ENCODE results near the gene LRRC32.
"Not testable (repeated sequence)": the region's sequence is repeated elsewhere in the genome, so short reads cannot be mapped to it uniquely, and the experiment has no call there.

Gene LRRC32

GRCh38 chr11:76628408-76628947, 42.1 kb downstream of the LRRC32 start:
- peak in 1 of 2 donors; percentile 46 for DNase-seq (ENCODE audit: low read depth in 2 of 2)

DNA sequence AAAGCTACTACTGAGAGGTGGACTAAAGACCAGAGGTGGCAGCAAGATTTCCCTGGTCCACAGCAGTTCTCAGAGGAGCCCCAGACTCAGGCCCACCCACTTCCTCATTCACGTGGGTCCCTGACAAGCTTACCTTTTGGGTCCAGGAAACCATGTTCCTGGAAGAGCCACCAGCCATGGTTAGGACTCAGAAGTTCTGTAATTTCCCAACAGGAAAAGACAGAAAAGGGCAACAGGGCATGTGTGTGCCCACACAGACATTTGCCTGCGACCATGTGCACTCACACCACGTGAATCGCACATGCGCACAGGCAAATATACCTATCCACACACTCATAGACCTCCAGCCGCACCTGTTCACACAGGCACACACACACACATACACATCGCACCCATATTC, 42.9 kb downstream of the LRRC32 start:
- no peak for DNase-seq (ENCODE audit: low read depth in 2 of 2)

DNA sequence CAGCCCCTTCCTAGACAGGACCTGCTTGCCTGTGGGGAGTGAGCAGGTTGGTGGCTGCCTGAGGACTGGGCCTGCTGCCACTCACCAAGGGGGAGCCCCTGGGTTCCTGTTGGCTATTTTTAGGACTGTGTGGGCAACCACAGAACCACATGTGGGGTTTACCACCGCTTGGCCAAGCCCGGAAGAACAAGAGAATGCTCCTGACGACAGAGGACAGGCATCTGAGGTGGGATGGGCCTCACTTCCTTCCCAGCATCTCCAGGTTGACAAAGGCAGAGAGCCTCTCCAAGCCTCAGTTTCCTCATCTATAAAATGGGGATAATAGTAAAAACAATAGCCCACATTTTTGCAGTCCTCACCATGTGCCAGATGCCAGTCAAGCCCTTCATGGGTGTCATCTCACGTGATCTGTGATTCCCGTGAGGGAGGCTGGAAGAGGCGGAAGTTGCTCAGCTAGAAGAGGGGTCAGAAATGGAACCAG, 43.6 kb downstream of the LRRC32 start:
- DNase-seq (ENCODE audit: low read depth in 2 of 2): peak; percentile 12 to 14

GRCh38 chr11:76626266-76626665, 44.3 kb downstream of the LRRC32 start:
- DNase-seq (ENCODE audit: low read depth in 2 of 2): no peak

DNA sequence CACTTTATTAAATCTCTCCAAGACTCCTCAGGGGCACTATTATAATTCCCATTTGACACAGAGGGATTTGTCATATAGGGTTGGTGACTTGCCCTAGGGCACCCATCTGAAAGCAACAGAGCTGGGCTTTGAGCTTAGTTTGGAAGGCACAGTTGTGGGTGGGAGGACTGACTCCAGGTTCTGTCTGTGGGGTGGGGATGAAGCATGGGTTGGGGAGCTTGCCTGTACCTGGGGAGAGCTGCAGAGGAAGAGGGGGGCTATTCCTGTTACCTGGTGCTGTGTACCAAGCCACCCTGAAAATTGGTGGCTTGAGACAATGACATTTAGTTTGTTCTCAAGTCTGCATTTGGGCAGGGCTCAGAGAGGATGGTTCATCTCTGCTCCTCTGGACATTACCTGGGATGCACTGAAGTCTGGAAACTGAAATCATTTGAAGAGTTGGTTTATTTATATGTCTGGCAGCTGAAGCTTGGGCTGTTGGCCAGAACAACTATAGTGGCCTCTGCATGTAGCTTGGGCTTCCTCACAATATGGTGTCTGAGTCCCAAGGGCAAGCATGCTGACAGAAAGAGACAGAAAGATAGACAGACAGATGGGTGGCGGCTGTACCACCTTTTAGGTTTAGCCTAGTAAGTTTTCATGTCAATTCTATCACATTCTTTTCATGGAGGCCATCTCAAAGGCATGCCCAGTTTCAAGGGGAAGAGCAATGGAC, 44.9 kb downstream of the LRRC32 start:
- no peak for DNase-seq (ENCODE audit: low read depth in 2 of 2)

DNA sequence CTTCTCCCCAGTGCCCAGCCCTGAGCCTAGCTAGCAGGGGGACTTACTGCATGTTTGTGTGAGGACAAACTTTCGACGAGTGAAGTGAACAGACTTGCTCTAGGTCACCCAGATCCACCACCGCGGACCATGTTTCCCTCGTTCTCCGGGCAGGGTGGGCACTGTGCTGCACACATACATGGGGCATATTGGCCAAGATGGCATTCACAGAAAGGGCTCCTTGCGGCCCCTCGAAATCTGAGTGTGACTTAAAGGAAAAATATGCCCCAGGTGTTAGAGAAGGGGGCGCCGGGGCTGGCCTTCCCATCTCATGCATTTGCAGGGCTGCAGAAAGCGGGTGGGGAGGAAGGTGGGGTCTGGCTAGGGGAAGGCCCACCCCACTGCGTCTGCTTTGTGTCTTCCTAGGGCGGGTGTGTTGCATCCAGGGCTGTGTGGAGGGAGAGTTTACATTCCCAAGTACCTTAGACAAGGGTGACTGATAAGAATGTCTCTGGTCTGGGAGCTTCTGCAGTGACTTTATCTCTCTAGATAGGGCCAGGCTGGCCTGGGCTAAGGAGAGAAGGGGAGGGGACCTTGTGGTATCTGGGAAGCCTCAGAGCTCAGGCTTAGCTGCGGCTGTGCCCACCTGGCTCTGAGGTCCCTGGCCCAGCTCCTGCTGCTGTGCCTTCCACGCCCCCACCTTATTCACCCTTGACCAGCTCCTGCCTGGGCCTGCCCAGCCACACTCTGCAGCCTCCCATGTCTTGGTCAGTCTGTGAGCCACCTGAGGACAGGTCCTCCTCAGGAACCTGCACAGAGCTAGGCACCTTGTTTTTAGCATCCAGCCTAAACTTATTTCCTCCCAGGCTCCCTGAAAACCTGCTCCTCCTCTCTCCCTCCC, 45.8 kb downstream of the LRRC32 start:
- no peak for DNase-seq (ENCODE audit: low read depth in 2 of 2)

GRCh38 chr11:76623884-76624419, 46.6 kb downstream of the LRRC32 start:
- no peak for DNase-seq (ENCODE audit: low read depth in 2 of 2)

GRCh38 chr11:76623171-76623883, 47.2 kb downstream of the LRRC32 start:
- no peak for DNase-seq (ENCODE audit: low read depth in 2 of 2)

DNA sequence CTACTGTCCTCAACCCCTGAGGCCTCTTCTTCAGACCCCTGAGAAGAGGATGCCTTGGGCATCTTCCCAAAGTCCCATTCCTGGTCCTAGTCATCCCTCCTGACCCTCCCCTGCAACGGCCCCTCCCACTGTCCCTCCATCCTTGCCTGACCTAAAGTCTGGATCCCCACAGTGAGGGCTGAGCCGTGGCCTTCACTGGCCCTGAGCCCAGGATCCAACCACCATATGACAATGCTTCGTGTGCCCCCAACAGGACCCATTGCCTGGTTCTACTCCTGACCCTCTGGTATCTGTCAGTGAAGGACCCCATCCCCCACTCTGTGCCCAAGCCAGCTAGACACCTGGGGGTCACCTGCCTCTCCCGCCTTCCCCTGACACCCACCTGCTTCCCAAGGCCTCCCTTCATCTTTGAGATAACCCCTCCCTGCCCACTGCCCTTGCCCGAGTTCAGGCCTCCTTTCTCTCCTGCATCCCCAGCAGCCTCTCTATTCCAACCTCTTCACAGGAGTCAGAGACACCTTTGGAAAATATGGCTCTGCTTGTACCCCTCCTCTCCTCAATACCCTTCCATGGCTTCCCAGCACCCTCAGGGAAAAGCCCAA, 48.0 kb downstream of the LRRC32 start:
- no peak for DNase-seq (ENCODE audit: low read depth in 2 of 2)

GRCh38 chr11:76621868-76622267, 48.7 kb downstream of the LRRC32 start:
- DNase-seq (ENCODE audit: low read depth in 2 of 2): no peak

DNA sequence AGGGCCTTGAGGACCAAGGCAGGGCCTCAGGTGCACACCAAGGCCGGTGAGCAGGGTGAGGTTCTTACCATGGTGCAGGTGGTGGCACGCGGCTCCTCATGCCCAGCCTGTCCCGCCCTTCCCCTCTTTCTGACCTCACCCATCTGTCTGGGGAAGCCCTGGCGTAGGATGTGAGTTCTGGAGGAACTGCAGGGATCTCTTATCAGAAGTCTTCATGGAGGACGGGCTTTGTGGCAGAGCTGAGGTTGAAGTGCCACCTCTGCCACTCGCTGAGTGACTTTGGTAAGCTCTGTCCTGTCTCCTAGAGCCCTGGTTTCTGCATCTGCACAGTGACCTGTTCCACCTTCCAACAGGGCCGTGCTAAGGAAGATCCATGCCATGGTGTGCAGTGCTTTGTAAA, 49.1 kb downstream of the LRRC32 start:
- no peak for DNase-seq (ENCODE audit: low read depth in 2 of 2)

DNA sequence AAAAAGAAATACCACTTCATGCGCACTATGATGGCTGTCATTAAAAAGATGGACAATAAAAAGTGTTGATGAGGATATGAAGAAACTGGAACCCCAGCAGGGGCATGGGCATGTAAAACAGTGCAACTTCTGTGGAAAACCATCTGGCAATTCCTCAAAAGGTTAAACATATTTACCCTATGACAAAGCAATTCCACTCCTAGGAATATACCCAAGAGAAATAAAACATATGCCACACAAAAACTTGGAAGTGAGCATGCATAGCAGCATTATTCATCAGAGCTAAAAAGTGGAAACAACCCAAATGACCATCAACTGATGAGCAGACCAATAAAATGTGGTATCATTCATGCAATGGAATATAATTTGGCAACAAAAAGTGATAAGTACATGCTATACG, 50.1 kb downstream of the LRRC32 start:
- DNase-seq (ENCODE audit: low read depth in 2 of 2): no peak

GRCh38 chr11:76619801-76620200, 50.7 kb downstream of the LRRC32 start:
- DNase-seq (ENCODE audit: low read depth in 2 of 2): not testable (repeated sequence)

DNA sequence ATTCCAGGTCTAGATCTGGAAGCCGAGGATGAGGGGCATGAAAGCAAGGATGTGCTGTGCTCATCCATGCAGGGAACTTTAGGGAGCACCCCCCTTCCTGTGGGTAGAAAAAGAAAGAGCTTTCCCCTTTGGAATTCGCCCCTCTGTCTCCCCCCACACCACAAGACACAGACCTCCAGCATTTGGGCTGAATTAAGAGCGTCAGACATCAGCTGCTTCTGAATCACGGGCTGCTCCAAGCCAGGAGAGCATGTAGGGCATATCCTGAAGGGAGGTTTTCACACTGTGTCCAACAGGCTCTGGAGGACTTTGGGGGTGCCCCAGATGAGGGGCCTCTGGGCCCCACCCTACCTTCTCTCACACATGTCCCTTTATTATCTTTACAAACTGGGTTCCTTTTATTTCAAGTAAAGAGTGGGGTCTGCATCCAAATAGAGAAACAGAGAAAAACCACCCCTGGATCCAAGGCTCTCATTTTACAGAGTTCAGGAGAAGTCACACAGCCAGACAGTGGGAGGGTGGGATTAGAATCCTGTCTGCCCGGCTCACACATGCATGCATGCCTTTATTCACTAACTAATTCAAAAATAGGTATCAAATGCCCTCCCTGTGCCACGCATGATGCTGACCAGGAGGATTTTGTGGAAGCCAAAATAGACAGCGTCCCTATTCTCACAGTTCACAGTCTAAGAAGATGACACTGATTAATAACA, 52.8 kb downstream of the LRRC32 start:
- DNase-seq (ENCODE audit: low read depth in 2 of 2): no peak

DNA sequence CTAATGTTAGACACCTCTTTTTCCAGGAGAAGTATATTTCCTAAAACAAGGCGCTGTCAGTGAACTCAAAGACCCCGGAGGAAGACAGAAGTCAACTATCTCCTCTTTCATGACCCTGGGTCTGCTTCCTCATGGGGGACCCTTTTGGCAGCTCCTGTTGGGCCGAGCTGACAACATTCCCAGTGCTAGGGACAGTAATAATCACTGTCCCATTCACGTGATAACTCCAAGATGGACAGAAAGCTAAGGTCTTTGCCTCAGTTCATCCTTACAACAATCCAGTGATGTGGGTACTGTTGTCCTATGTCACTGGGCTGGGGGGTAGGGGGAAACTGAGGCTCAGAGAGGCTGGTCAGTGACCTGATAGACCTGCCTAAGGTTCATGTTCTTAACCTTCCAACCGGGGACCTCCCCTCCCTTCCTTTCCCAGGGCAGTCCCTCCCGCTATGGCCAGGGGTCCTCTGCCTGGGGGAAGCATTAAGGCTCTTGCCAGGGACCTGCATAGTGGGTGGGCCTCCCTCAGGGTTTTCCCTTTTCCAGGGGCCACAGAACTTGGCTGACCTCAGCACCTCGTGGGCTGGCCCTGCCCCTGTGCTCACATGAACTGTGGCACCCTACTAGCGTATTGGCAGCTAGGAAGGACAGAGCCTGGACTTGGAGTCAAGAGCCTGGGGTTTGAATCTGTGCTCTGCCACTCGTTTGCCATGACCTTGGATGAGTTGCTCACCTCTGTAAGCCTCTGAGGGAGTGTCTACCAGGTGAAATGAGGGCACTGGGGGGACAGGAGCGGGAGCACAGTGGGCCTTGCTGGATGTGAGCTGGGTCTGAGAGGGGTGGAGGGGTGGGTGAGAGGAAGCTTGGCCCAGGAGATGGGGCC, 53.6 kb downstream of the LRRC32 start:
- DNase-seq (ENCODE audit: low read depth in 2 of 2): no peak

DNA sequence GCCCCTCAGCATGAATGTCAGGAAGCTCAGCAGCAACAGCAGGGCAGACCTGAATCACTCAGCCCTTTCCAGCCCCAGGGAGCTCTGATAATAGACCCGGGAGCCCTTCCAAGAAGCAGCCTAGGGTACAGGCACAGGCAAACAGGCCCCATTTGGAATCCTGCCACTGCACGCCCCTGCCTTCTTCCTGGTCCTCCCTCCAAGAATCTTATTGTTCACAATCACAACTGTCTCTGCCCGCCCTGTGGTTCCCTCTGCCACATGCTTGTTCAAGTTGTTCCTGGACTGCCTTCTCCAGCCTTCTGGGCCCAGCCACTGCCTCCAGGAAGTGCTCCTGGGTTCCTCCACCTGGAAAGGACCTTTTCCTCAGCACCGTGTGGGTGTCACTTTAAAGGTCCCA, 54.6 kb downstream of the LRRC32 start:
- no peak for DNase-seq (ENCODE audit: low read depth in 2 of 2)

- DNase-seq (ENCODE audit: low read depth in 2 of 2): no peak
These were observed 55.9 kb downstream of the LRRC32 start for GRCh38 chr11:76614471-76615179.

- no peak for DNase-seq (ENCODE audit: low read depth in 2 of 2)
These were observed 56.6 kb downstream of the LRRC32 start for GRCh38 chr11:76613901-76614300.

DNA sequence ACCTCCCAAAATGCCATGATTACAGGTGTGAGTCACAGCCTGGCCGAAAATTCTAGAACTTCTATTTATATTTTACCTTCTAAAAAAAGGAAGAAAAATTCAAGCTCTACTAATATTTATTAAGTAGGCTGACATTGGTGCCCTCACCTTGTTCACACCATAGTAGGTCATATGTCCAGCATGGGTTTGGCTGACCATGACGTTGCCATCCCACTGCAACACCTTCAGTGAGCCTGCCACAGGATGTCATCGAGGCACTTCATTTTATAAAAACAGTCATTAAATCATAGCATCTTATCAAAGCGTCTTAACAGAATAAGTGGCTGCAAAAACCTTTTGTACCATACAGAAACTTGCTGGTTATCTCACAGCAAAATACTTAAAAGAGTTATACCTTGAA, 58.3 kb downstream of the LRRC32 start:
- no peak for DNase-seq (ENCODE audit: low read depth in 2 of 2)
